ENCODE data around the gene SYTL4. TPM values are rescaled to one million over a fixed set of nuclear protein-coding genes. Genes with fewer than 3 reads are reported as not detected.
A peak's percentile ranks its signal among the peaks of the same experiment; 100 is the strongest.
"Not testable (repeated sequence)": the region's sequence is repeated elsewhere in the genome, so short reads cannot be mapped to it uniquely, and the experiment has no call there.

SYTL4 gene
- 0.94 TPM for total RNA-seq
- polyA plus RNA-seq = 2.1 TPM
- long read RNA-seq, donor 1 = 0 reads
- long read RNA-seq, donor 2 = 0 reads
- long read RNA-seq, donor 3 = 0 reads
- long read RNA-seq, donor 4 = 0 reads
- long read RNA-seq, donor 5 = 0 reads
- long read RNA-seq, donor 6 = 0 reads
- long read RNA-seq, donor 7 = 0 reads
- long read RNA-seq, donor 8 = 0 reads
- long read RNA-seq, donor 9 = 0 reads
- long read RNA-seq, donor 10 = 0 reads

- no peaks in the 10 kb centered on the region for H3K9me3 ChIP-seq (ENCODE audit: control insufficient read depth in 2 of 2, insufficient read depth in 1 of 2, low read length in 1 of 2)
- no peaks in the 10 kb centered on the region for H3K4me1 ChIP-seq (ENCODE audit: control insufficient read depth in 2 of 2, insufficient read depth in 2 of 2, low read length in 2 of 2)
- no peaks in the 10 kb centered on the region for H3K36me3 ChIP-seq (ENCODE audit: control insufficient read depth in 2 of 2, insufficient read depth in 2 of 2, low read length in 1 of 2)
- peak within 1 kb of the TSS; percentile 18 to 25 for H3K4me3 ChIP-seq (ENCODE audit: low read length in 2 of 2)
- DNase-seq (ENCODE audit: low read depth in 6 of 9, low spot score in 9 of 9) = no peak
- no peak within 1 kb of the TSS for H3K27ac ChIP-seq (ENCODE audit: low read depth in 1 of 2, low read length in 1 of 2)
- WGBS = 1% methylated on average over 60 of the region's 60 CpGs
- peaks cover 3 to 23% of the 10 kb centered on the region in 2 donors for H3K27me3 ChIP-seq (ENCODE audit: control insufficient read depth in 2 of 2, insufficient read depth in 1 of 2, low read length in 1 of 2)
These were observed at the start of gene SYTL4 for GRCh38 chrX:100731441-100732281. TSS of gene SYTL4 (minus strand) at chrX:100732121. CDS start at chrX:100702037, 30,084 bp downstream.

- DNase-seq (ENCODE audit: low read depth in 6 of 9, low spot score in 9 of 9); H3K27me3 ChIP-seq (ENCODE audit: control insufficient read depth in 2 of 2, insufficient read depth in 1 of 2, low read length in 1 of 2): not testable (repeated sequence)
These were observed 37.5 kb upstream of the SYTL4 start for GRCh38 chrX:100769439-100769838.

GRCh38 chrX:100768679-100769338 lies 36.9 kb upstream of the SYTL4 start:
- Histone ChIP-seq H3K4me3 (ENCODE audit: low read length in 2 of 2) (no peak overlapping the region), H3K27ac (ENCODE audit: low read depth in 1 of 2, low read length in 1 of 2) (no peak overlapping the region), H3K9me3 (ENCODE audit: control insufficient read depth in 2 of 2, insufficient read depth in 1 of 2, low read length in 1 of 2) (no peaks in the 10 kb centered on the region), H3K4me1 (ENCODE audit: control insufficient read depth in 2 of 2, insufficient read depth in 2 of 2, low read length in 2 of 2) (no peaks in the 10 kb centered on the region), H3K27me3 (ENCODE audit: control insufficient read depth in 2 of 2, insufficient read depth in 1 of 2, low read length in 1 of 2) (no peaks in the 10 kb centered on the region), H3K36me3 (ENCODE audit: control insufficient read depth in 2 of 2, insufficient read depth in 2 of 2, low read length in 1 of 2) (no peaks in the 10 kb centered on the region)
- peak; percentile 34 to 84 (median 50) for DNase-seq (ENCODE audit: low read depth in 6 of 9, low spot score in 9 of 9)
- WGBS = 38% methylated on average over 7 of the region's 7 CpGs

More at GRCh38 chrX:100769439-100769838, 37.5 kb upstream of the SYTL4 start:
- not testable (repeated sequence) for H3K27ac ChIP-seq (ENCODE audit: low read depth in 1 of 2, low read length in 1 of 2); H3K9me3 ChIP-seq (ENCODE audit: control insufficient read depth in 2 of 2, insufficient read depth in 1 of 2, low read length in 1 of 2); H3K4me1 ChIP-seq (ENCODE audit: control insufficient read depth in 2 of 2, insufficient read depth in 2 of 2, low read length in 2 of 2); H3K36me3 ChIP-seq (ENCODE audit: control insufficient read depth in 2 of 2, insufficient read depth in 2 of 2, low read length in 1 of 2); H3K4me3 ChIP-seq (ENCODE audit: low read length in 2 of 2)
- 94% methylated on average over 6 of the region's 6 CpGs for WGBS

GRCh38 chrX:100750883-100751282 lies 19.0 kb upstream of the SYTL4 start:
- H3K36me3 ChIP-seq (ENCODE audit: control insufficient read depth in 2 of 2, insufficient read depth in 2 of 2, low read length in 1 of 2) = no peaks in the 10 kb centered on the region
- H3K4me3 ChIP-seq (ENCODE audit: low read length in 2 of 2) = no peak overlapping the region
- H3K27ac ChIP-seq (ENCODE audit: low read depth in 1 of 2, low read length in 1 of 2) = no peak overlapping the region
- no peaks in the 10 kb centered on the region for H3K27me3 ChIP-seq (ENCODE audit: control insufficient read depth in 2 of 2, insufficient read depth in 1 of 2, low read length in 1 of 2)
- no peaks in the 10 kb centered on the region for H3K9me3 ChIP-seq (ENCODE audit: control insufficient read depth in 2 of 2, insufficient read depth in 1 of 2, low read length in 1 of 2)
- H3K4me1 ChIP-seq (ENCODE audit: control insufficient read depth in 2 of 2, insufficient read depth in 2 of 2, low read length in 2 of 2) = no peaks in the 10 kb centered on the region
- DNase-seq (ENCODE audit: low read depth in 6 of 9, low spot score in 9 of 9) = no peak
- 89% methylated on average over 1 of the region's 1 CpG for WGBS

GRCh38 chrX:100748108-100748507 lies 16.2 kb upstream of the SYTL4 start:
- no peaks in the 10 kb centered on the region for H3K36me3 ChIP-seq (ENCODE audit: control insufficient read depth in 2 of 2, insufficient read depth in 2 of 2, low read length in 1 of 2)
- H3K27ac ChIP-seq (ENCODE audit: low read depth in 1 of 2, low read length in 1 of 2) = no peak overlapping the region
- H3K9me3 ChIP-seq (ENCODE audit: control insufficient read depth in 2 of 2, insufficient read depth in 1 of 2, low read length in 1 of 2) = no peaks in the 10 kb centered on the region
- DNase-seq (ENCODE audit: low read depth in 6 of 9, low spot score in 9 of 9) = no peak
- H3K4me3 ChIP-seq (ENCODE audit: low read length in 2 of 2) = no peak overlapping the region
- H3K4me1 ChIP-seq (ENCODE audit: control insufficient read depth in 2 of 2, insufficient read depth in 2 of 2, low read length in 2 of 2) = no peaks in the 10 kb centered on the region
- 97% methylated on average over 2 of the region's 2 CpGs for WGBS
- no peaks in the 10 kb centered on the region for H3K27me3 ChIP-seq (ENCODE audit: control insufficient read depth in 2 of 2, insufficient read depth in 1 of 2, low read length in 1 of 2)

GRCh38 chrX:100747703-100748102 lies 15.8 kb upstream of the SYTL4 start:
- WGBS = 95% methylated on average over 2 of the region's 2 CpGs
- Histone ChIP-seq H3K27ac (ENCODE audit: low read depth in 1 of 2, low read length in 1 of 2) (no peak overlapping the region), H3K36me3 (ENCODE audit: control insufficient read depth in 2 of 2, insufficient read depth in 2 of 2, low read length in 1 of 2) (no peaks in the 10 kb centered on the region), H3K4me3 (ENCODE audit: low read length in 2 of 2) (no peak overlapping the region), H3K9me3 (ENCODE audit: control insufficient read depth in 2 of 2, insufficient read depth in 1 of 2, low read length in 1 of 2) (no peaks in the 10 kb centered on the region), H3K27me3 (ENCODE audit: control insufficient read depth in 2 of 2, insufficient read depth in 1 of 2, low read length in 1 of 2) (no peaks in the 10 kb centered on the region), H3K4me1 (ENCODE audit: control insufficient read depth in 2 of 2, insufficient read depth in 2 of 2, low read length in 2 of 2) (no peaks in the 10 kb centered on the region)
- DNase-seq (ENCODE audit: low read depth in 6 of 9, low spot score in 9 of 9) = no peak

GRCh38 chrX:100747090-100747489 lies 15.2 kb upstream of the SYTL4 start:
- Histone ChIP-seq H3K9me3 (ENCODE audit: control insufficient read depth in 2 of 2, insufficient read depth in 1 of 2, low read length in 1 of 2) (no peaks in the 10 kb centered on the region), H3K27ac (ENCODE audit: low read depth in 1 of 2, low read length in 1 of 2) (no peak overlapping the region), H3K36me3 (ENCODE audit: control insufficient read depth in 2 of 2, insufficient read depth in 2 of 2, low read length in 1 of 2) (no peaks in the 10 kb centered on the region), H3K4me3 (ENCODE audit: low read length in 2 of 2) (no peak overlapping the region), H3K27me3 (ENCODE audit: control insufficient read depth in 2 of 2, insufficient read depth in 1 of 2, low read length in 1 of 2) (no peaks in the 10 kb centered on the region), H3K4me1 (ENCODE audit: control insufficient read depth in 2 of 2, insufficient read depth in 2 of 2, low read length in 2 of 2) (no peaks in the 10 kb centered on the region)
- WGBS = 75% methylated on average over 3 of the region's 3 CpGs
- DNase-seq (ENCODE audit: low read depth in 6 of 9, low spot score in 9 of 9) = no peak

- no peaks in the 10 kb centered on the region for H3K9me3 ChIP-seq (ENCODE audit: control insufficient read depth in 2 of 2, insufficient read depth in 1 of 2, low read length in 1 of 2)
- no peak for DNase-seq (ENCODE audit: low read depth in 6 of 9, low spot score in 9 of 9)
- no peaks in the 10 kb centered on the region for H3K4me1 ChIP-seq (ENCODE audit: control insufficient read depth in 2 of 2, insufficient read depth in 2 of 2, low read length in 2 of 2)
- H3K4me3 ChIP-seq (ENCODE audit: low read length in 2 of 2) = no peak overlapping the region
- WGBS = 88% methylated on average over 7 of the region's 7 CpGs
- H3K27me3 ChIP-seq (ENCODE audit: control insufficient read depth in 2 of 2, insufficient read depth in 1 of 2, low read length in 1 of 2) = no peaks in the 10 kb centered on the region
- H3K36me3 ChIP-seq (ENCODE audit: control insufficient read depth in 2 of 2, insufficient read depth in 2 of 2, low read length in 1 of 2) = no peaks in the 10 kb centered on the region
- H3K27ac ChIP-seq (ENCODE audit: low read depth in 1 of 2, low read length in 1 of 2) = no peak overlapping the region
These were observed 14.1 kb upstream of the SYTL4 start for GRCh38 chrX:100745806-100746537.

All from thymus (tissue), 14 donors.